CD4-positive, alpha-beta memory T cell (primary cell): ENCODE results near the gene SPOUT1. TPM values are rescaled to one million over a fixed set of nuclear protein-coding genes. Genes with fewer than 3 reads are reported as not detected.
"Not testable (repeated sequence)": the region's sequence is repeated elsewhere in the genome, so short reads cannot be mapped to it uniquely, and the experiment has no call there.

Experiments used
- CTCF ChIA-PET: fragments of 350-600 bp; sonication (Branson Sonifier 250); formaldehyde crosslinking; loops from one replicate; lab custom pipeline; 2021; ENCODE audit warnings: inconsistent platforms; ENCODE audit not compliant: partially characterized antibody; lab: Charles Lee
- POLR2A ChIA-PET: fragments of 350-600 bp; sonication (Branson Sonifier 250); formaldehyde crosslinking; loops from one replicate; lab custom pipeline; 2021; ENCODE audit not compliant: partially characterized antibody; lab: Charles Lee
- DNase-seq, 5 donors: peaks; one replicate each; pipeline versions ENCODE4 v3.0.0 to v3.0.0-alpha.2; 2020 to 2022; ENCODE audit warnings: mixed read lengths in 1 of 5
- H3K27ac ChIP-seq: one replicate; pipeline ENCODE4 v1.7.0; 2013; ENCODE audit warnings: low read depth, low read length
- H3K27me3 ChIP-seq: 2 replicates; pipeline ENCODE4 v1.7.0; 2013; ENCODE audit warnings: mild to moderate bottlenecking, low read length, moderate library complexity; ENCODE audit not compliant: insufficient read depth
- H3K36me3 ChIP-seq: 2 replicates; pipeline ENCODE4 v1.7.0; 2013; ENCODE audit warnings: mild to moderate bottlenecking, low read length, moderate library complexity; ENCODE audit not compliant: insufficient read depth
- H3K4me1 ChIP-seq: 2 replicates; pipeline ENCODE4 v1.7.0; 2013; ENCODE audit warnings: mild to moderate bottlenecking, low read length, moderate library complexity; ENCODE audit not compliant: insufficient read depth
- H3K4me3 ChIP-seq, 2 donors: one replicate each; pipeline ENCODE4 v1.7.0; 2013; ENCODE audit warnings: low read length in 2 of 2, mild to moderate bottlenecking in 1 of 2
- H3K9me3 ChIP-seq, 2 donors: one replicate each; pipeline ENCODE4 v1.7.0; 2013; ENCODE audit warnings: low read length in 2 of 2, control low read depth in 1 of 2; ENCODE audit not compliant: control insufficient read depth in 1 of 2
- H3K27ac Mint-ChIP-seq, 7 donors: one replicate each; pipeline ENCODE4 v1.8.0; 2020 to 2021; ENCODE audit warnings: mixed read lengths in 7 of 7, mild to moderate bottlenecking in 6 of 7, inconsistent platforms in 3 of 7, moderate library complexity in 3 of 7
- H3K27me3 Mint-ChIP-seq, 2 donors: one replicate each; pipeline ENCODE4 v1.8.0; 2020 to 2021; ENCODE audit warnings: mixed read lengths in 2 of 2
- H3K36me3 Mint-ChIP-seq, 2 donors: one replicate each; pipeline ENCODE4 v1.8.0; 2020 to 2021; ENCODE audit warnings: mixed read lengths in 2 of 2, inconsistent platforms in 1 of 2, mild to moderate bottlenecking in 1 of 2
- H3K4me1 Mint-ChIP-seq, 4 donors: one replicate each; pipeline ENCODE4 v1.8.0; 2020 to 2021; ENCODE audit warnings: mixed read lengths in 4 of 4, mild to moderate bottlenecking in 1 of 4
- H3K4me3 Mint-ChIP-seq, 8 donors: one replicate each; pipeline ENCODE4 v1.8.0; 2020 to 2021; ENCODE audit warnings: mixed read lengths in 8 of 8, mild to moderate bottlenecking in 7 of 8, moderate library complexity in 6 of 8, inconsistent platforms in 3 of 8
- H3K9me3 Mint-ChIP-seq, 8 donors: one replicate each; pipeline ENCODE4 v1.8.0; 2020 to 2021; ENCODE audit warnings: mixed read lengths in 8 of 8, mild to moderate bottlenecking in 5 of 8, inconsistent platforms in 3 of 8, moderate library complexity in 1 of 8
- intact Hi-C: fragments of 100-400 bp; cut with micrococcal nuclease; formaldehyde crosslinking; loops from one replicate; pipeline ENCODE4 v1.15.1; 2023
- polyA plus RNA-seq, 2 donors: library from polyadenylated mRNA; unstranded; fragments of 300-500 nt; fragmentation: Illumina TruSeq; gene quantifications; one replicate each; pipeline ENCODE4 v1.2.3, GENCODE V29; 2021
- total RNA-seq, 2 experiments: library from RNA; stranded (reverse); gene quantifications; one replicate each; pipeline ENCODE4 v1.2.3, GENCODE V29; 2021

SPOUT1 gene
- total and polyA plus RNA-seq, 4 experiments from 2014 or later, result 74.4 to 91.1 (median 82.6) TPM

DNA sequence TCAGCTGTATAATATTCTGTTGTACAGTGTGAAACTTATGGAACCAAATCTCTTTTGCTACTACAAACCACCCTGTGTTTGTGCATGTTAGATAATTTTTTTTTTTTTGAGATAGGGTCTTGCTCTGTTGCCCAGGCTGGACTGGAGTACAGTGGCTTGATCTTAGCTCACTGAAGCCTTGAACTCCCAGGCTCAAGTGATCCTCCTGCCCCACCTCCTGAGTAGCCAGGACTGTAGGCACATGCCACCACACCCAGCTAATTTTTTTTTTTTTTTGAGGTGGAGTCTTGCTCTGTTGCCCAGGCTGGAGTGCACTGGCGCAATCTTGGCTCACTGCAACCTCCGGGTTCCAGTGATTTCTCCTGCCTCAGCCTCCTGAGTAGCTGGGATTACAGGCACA is 34.6 kb downstream of the SPOUT1 start:
- H3K27ac Mint-ChIP-seq, H3K27me3 ChIP-seq, intact Hi-C loops, H3K4me3 ChIP-seq, H3K27ac ChIP-seq, H3K4me1 ChIP-seq, H3K9me3 ChIP-seq, DNase-seq, H3K27me3 Mint-ChIP-seq, H3K9me3 Mint-ChIP-seq, H3K4me3 Mint-ChIP-seq: not testable (repeated sequence)
- ChIA-PET POLR2A (interaction anchor here (1.1 kb wide), 1 partner anchor 23 kb away, joined by 4 read pairs; no protein-coding TSS in a partner anchor), CTCF (interaction anchor here (0.7 kb wide), 1 partner anchor 24 kb away, joined by 4 read pairs; no protein-coding TSS in a partner anchor)
- H3K36me3 ChIP-seq, result peaks cover 61% of the 10 kb centered on the region
- H3K4me1 Mint-ChIP-seq, result peaks cover 1 to 11% (median 3%) of the 10 kb centered on the region in 4 donors
- H3K36me3 Mint-ChIP-seq, result peaks cover 26 to 65% of the 10 kb centered on the region in 2 donors

DNA sequence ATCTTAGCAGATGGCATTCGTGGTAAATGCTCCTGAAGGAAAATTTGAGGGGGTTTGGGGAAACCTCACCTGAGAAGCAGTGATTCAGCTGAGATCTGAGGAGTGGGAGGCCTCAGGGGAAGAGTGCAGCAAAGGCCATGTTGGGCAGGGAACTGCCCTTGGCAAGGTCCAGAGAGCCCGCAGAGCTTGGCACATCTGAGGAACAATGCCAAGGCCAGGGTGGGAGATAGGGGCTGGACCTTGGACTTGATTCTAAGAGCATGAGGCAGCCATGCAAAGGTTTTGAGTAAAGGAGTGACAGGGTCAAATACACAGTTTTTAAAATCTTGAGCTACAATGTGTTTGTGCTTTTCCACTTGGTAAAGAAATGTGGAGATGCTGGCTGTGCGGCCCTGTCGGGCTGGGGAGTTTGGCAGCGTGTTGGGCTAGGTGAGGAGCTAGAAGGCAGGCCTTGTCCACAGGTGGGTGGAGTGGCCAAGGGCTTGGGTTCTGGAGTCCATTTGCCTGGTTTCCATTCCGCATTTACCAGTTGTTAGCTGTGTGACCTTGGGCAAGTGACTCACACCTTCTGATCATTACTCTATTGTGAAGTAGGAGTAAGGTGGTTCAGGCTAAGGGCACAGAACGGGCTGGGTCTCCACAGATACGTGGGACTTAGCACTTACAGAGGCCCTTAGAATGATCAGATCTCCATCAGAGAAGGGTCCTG is 36.5 kb downstream of the SPOUT1 start:
- no peaks in the 10 kb centered on the region for H3K9me3 ChIP-seq
- H3K27me3 ChIP-seq, result no peaks in the 10 kb centered on the region
- intact Hi-C loops, result no loop called here
- no peak for DNase-seq
- ChIA-PET POLR2A (interaction anchor here (1.0 to 1.8 kb wide), 2 partner anchors 22 to 103 kb away, joined by 3 to 5 read pairs; no protein-coding TSS in a partner anchor), CTCF (interaction anchor here (0.8 kb wide), 1 partner anchor 21 kb away, joined by 3 read pairs; no protein-coding TSS in a partner anchor)
- Mint-ChIP-seq H3K4me1 (peaks cover 4 to 16% (median 12%) of the 10 kb centered on the region in 4 donors), H3K36me3 (peaks cover 19 to 64% of the 10 kb centered on the region in 2 donors), H3K4me3 (no peak overlapping the region), H3K27ac (peak overlapping the region in 2 of 7 donors; percentile 62 to 82), H3K27me3 (no peaks in the 10 kb centered on the region), H3K9me3 (no peaks in the 10 kb centered on the region)
- peaks cover 49% of the 10 kb centered on the region for H3K36me3 ChIP-seq
- no peak overlapping the region for H3K27ac ChIP-seq
- peaks cover 6% of the 10 kb centered on the region for H3K4me1 ChIP-seq
- no peak overlapping the region for H3K4me3 ChIP-seq

DNA sequence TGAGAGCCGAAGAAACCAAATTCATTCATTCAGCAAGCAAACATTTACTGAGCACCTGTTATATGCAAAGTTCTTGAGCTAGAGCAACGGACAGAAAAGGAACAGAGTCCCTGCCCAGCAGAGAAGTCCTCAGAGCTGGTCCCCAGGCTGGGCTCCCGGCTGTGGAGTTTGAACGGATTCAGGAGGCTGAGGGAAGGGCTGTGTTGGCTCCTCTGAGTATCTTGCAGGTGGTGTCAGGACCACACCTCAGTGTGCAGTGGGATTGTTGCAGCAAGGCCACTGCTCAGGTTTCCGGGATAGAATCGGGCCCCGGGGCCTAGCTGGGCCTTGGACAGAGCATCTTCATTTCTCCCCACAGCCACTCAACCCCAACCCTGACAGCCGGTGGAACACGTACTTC is 37.5 kb downstream of the SPOUT1 start:
- CTCF ChIA-PET, result interaction anchor here (0.6 kb wide), 1 partner anchor 20 kb away, joined by 3 read pairs; the partner anchor contains the start of gene ZER1
- Mint-ChIP-seq H3K4me1 (peaks cover 9 to 25% (median 18%) of the 10 kb centered on the region in 4 donors), H3K9me3 (no peaks in the 10 kb centered on the region), H3K4me3 (no peak overlapping the region), H3K27me3 (no peaks in the 10 kb centered on the region), H3K36me3 (peaks cover 14 to 60% of the 10 kb centered on the region in 2 donors), H3K27ac (no peak overlapping the region)
- Histone ChIP-seq H3K27ac (no peak overlapping the region), H3K4me3 (no peak overlapping the region), H3K36me3 (peaks cover 46% of the 10 kb centered on the region), H3K4me1 (peaks cover 13% of the 10 kb centered on the region), H3K9me3 (no peaks in the 10 kb centered on the region), H3K27me3 (no peaks in the 10 kb centered on the region)
- intact Hi-C loops, result no loop called here
- POLR2A ChIA-PET, result interaction anchor here (1.8 kb wide), 1 partner anchor 21 kb away, joined by 5 read pairs; no protein-coding TSS in a partner anchor
- DNase-seq, result no peak

GRCh38 chr9:128790536-128790935 is 39.1 kb downstream of the SPOUT1 start:
- Histone ChIP-seq H3K4me1 (peaks cover 19% of the 10 kb centered on the region), H3K9me3 (no peaks in the 10 kb centered on the region), H3K27me3 (no peaks in the 10 kb centered on the region), H3K27ac (no peak overlapping the region), H3K4me3 (no peak overlapping the region), H3K36me3 (peaks cover 42% of the 10 kb centered on the region)
- Mint-ChIP-seq H3K27me3 (no peaks in the 10 kb centered on the region), H3K36me3 (peaks cover 13 to 58% of the 10 kb centered on the region in 2 donors), H3K4me3 (peak overlapping the region in 1 of 8 donors; percentile 8), H3K27ac (peak overlapping the region in 2 of 7 donors; percentile 43 to 96), H3K4me1 (peaks cover 12 to 31% (median 21%) of the 10 kb centered on the region in 4 donors), H3K9me3 (peaks cover 0 to 2% (median 0%) of the 10 kb centered on the region in 8 donors)
- POLR2A ChIA-PET, result no interaction called here
- CTCF ChIA-PET, result no interaction called here
- intact Hi-C loops, result no loop called here
- no peak for DNase-seq

GRCh38 chr9:128788445-128788844 is 41.1 kb downstream of the SPOUT1 start:
- peak overlapping the region in 6 of 7 donors; percentile 75 to 96 (median 95) for H3K27ac Mint-ChIP-seq
- intact Hi-C loops, result loop anchor here (5.0 kb wide), 1 partner anchor 39 kb away; the partner anchor contains the start of gene SPOUT1
- DNase-seq, result no peak
- peak overlapping the region; percentile 67 to 96 (median 90) for H3K4me3 Mint-ChIP-seq
- POLR2A ChIA-PET, result interaction anchor here (0.8 to 6.8 kb wide), 7 partner anchors 15 to 236 kb away, joined by 3 to 63 read pairs (median 4); partner anchors contain the start of genes ENDOG, SET, ZDHHC12 and ZER1
- Histone ChIP-seq H3K4me3 (no peak overlapping the region), H3K9me3 (no peaks in the 10 kb centered on the region), H3K4me1 (peaks cover 19% of the 10 kb centered on the region), H3K36me3 (peaks cover 29% of the 10 kb centered on the region), H3K27me3 (no peaks in the 10 kb centered on the region), H3K27ac (peak overlapping the region; percentile 72)
- H3K36me3 Mint-ChIP-seq, result peaks cover 9 to 42% of the 10 kb centered on the region in 2 donors
- H3K27me3 Mint-ChIP-seq, result no peaks in the 10 kb centered on the region
- H3K4me1 Mint-ChIP-seq, result peaks cover 11 to 31% (median 20%) of the 10 kb centered on the region in 4 donors
- CTCF ChIA-PET, result interaction anchor here (0.6 to 1.8 kb wide), 5 partner anchors 16 to 86 kb away, joined by 3 to 13 read pairs (median 4); partner anchors contain the start of genes ENDOG, PKN3 and ZER1
- H3K9me3 Mint-ChIP-seq, result peaks cover 0 to 2% (median 0%) of the 10 kb centered on the region in 8 donors

- H3K4me1 Mint-ChIP-seq, result peaks cover 11 to 31% (median 18%) of the 10 kb centered on the region in 4 donors
- H3K27me3 Mint-ChIP-seq, result no peaks in the 10 kb centered on the region
- H3K4me1 ChIP-seq, result peaks cover 19% of the 10 kb centered on the region
- H3K27ac Mint-ChIP-seq, result peak overlapping the region; percentile 90 to 96 (median 94)
- peak overlapping the region; percentile 72 for H3K27ac ChIP-seq
- H3K36me3 ChIP-seq, result peaks cover 22% of the 10 kb centered on the region
- peaks cover 0 to 4% (median 0%) of the 10 kb centered on the region in 8 donors for H3K9me3 Mint-ChIP-seq
- peaks cover 2 to 34% of the 10 kb centered on the region in 2 donors for H3K36me3 Mint-ChIP-seq
- H3K27me3 ChIP-seq, result no peaks in the 10 kb centered on the region
- peak in 1 of 5 donors; percentile 46 for DNase-seq
- H3K9me3 ChIP-seq, result no peaks in the 10 kb centered on the region
- peak overlapping the region; percentile 76 to 80 for H3K4me3 ChIP-seq
- POLR2A ChIA-PET, result interaction anchor here (1.1 to 6.8 kb wide), 5 partner anchors 15 to 235 kb away, joined by 3 to 63 read pairs (median 5); partner anchors contain the start of genes ENDOG, ZDHHC12 and ZER1
- CTCF ChIA-PET, result interaction anchor here (1.0 to 1.8 kb wide), 3 partner anchors 15 to 86 kb away, joined by 4 to 13 read pairs (median 5); partner anchors contain the start of genes ENDOG, PKN3 and ZER1
- intact Hi-C loops, result loop anchor here (1.0 to 5.0 kb wide), 8 partner anchors 16 to 160 kb away; partner anchors contain the start of genes DOLK, DYNC2I2, LRRC8A and NUP188
- peak overlapping the region; percentile 87 to 96 (median 90) for H3K4me3 Mint-ChIP-seq
These were observed 41.9 kb downstream of the SPOUT1 start for GRCh38 chr9:128787659-128788058.
